ENCODE measurements around the gene ARID4B.

The ARID4B gene

DNA sequence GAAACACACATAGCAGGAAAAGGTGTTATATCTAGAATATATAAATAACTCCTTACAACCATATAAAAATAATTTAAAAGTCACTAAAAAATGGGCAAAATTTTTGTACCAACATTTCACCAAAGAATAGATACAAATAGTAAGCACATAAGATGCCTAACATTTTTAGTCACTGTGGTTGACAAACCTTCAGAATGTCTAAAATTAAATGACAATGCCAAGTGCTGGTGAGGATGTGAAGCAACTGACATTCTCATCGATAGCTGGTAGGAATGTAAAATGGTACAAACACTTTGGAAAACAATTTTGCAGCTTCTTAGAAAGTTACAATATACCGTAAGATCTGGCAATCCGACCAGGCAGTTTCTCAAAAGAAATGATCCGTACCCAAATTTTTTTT, 185.0 kb downstream of the ARID4B start:
- TF ChIP-seq EZH2phosphoT487 (conservative IDR thresholded peaks at IDR 0.05; ENCODE audit: low read length): no peak
- TF ChIP-seq, protein P1, sequence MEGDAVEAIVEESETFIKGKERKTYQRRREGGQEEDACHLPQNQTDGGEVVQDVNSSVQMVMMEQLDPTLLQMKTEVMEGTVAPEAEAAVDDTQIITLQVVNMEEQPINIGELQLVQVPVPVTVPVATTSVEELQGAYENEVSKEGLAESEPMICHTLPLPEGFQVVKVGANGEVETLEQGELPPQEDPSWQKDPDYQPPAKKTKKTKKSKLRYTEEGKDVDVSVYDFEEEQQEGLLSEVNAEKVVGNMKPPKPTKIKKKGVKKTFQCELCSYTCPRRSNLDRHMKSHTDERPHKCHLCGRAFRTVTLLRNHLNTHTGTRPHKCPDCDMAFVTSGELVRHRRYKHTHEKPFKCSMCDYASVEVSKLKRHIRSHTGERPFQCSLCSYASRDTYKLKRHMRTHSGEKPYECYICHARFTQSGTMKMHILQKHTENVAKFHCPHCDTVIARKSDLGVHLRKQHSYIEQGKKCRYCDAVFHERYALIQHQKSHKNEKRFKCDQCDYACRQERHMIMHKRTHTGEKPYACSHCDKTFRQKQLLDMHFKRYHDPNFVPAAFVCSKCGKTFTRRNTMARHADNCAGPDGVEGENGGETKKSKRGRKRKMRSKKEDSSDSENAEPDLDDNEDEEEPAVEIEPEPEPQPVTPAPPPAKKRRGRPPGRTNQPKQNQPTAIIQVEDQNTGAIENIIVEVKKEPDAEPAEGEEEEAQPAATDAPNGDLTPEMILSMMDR (IDR thresholded peaks at IDR 0.05; ENCODE audit: insufficient read depth, low read length, poor library complexity, severe bottlenecking): no peak
- H3F3A ChIP-seq (ENCODE audit: insufficient read depth): peaks cover under 1% of the 10 kb centered on the region; the same call in 1 of the 2 replicates
- H3K9me3 ChIP-seq (ENCODE audit: insufficient read depth, low read length): no peaks in the 10 kb centered on the region
- H3K9me2 ChIP-seq (replicated peaks; ENCODE audit: insufficient read depth, low read length): no peaks in the 10 kb centered on the region
- no peak overlapping the region for H3K27ac ChIP-seq (ENCODE audit: low read depth, low read length)
- no peak overlapping the region for H3K9ac ChIP-seq (ENCODE audit: low read length)
- H3K27me3 ChIP-seq (ENCODE audit: low read length): no peaks in the 10 kb centered on the region
- H3K36me3 ChIP-seq (ENCODE audit: low read length): peaks cover 32% of the 10 kb centered on the region; the same call in 1 of the 2 replicates
- no peaks in the 10 kb centered on the region for H4K20me1 ChIP-seq (ENCODE audit: low read depth, low read length)
- no peak overlapping the region for H3K4me2 ChIP-seq (ENCODE audit: low read depth, low read length, poor library complexity, severe bottlenecking)
- H3K4me3 ChIP-seq (ENCODE audit: insufficient read depth, low read length, poor library complexity, severe bottlenecking): no peak overlapping the region
- H2AFZ ChIP-seq (ENCODE audit: low read depth, low read length, severe bottlenecking): no peak overlapping the region
- peaks cover 29% of the 10 kb centered on the region; the same call in 1 of the 2 replicates for H3K79me2 ChIP-seq (ENCODE audit: insufficient read depth, low read length)

DNA sequence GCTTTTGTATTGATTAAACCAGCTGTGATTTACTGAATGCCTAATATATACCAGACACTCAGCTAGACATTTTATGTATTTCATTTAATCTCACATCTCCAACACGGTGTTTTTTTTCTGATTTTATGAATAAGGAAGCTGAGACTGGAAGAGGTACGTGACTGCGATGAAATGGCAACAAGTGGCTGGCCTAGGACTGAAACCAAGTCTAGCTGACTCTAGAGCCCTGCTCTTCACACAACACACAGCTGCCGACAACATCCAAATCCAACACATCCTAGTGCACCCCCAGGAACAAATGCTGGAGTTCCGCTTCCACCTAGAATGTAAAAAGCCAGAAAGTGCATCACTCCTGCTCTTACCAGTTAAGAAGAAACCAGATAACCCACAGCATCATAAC, 188.7 kb downstream of the ARID4B start:
- Histone ChIP-seq H3F3A (ENCODE audit: insufficient read depth) (no peaks in the 10 kb centered on the region), H3K9ac (ENCODE audit: low read length) (no peak overlapping the region), H2AFZ (ENCODE audit: low read depth, low read length, severe bottlenecking) (no peak overlapping the region), H3K4me3 (ENCODE audit: insufficient read depth, low read length, poor library complexity, severe bottlenecking) (no peak overlapping the region), H3K27me3 (ENCODE audit: low read length) (no peaks in the 10 kb centered on the region), H3K4me2 (ENCODE audit: low read depth, low read length, poor library complexity, severe bottlenecking) (no peak overlapping the region), H3K27ac (ENCODE audit: low read depth, low read length) (no peak overlapping the region), H3K9me3 (ENCODE audit: insufficient read depth, low read length) (no peaks in the 10 kb centered on the region), H3K79me2 (ENCODE audit: insufficient read depth, low read length) (peaks cover 19% of the 10 kb centered on the region; the same call in 1 of the 2 replicates), H3K36me3 (ENCODE audit: low read length) (peaks cover 38% of the 10 kb centered on the region; the same call in 1 of the 2 replicates), H4K20me1 (ENCODE audit: low read depth, low read length) (no peaks in the 10 kb centered on the region), H3K9me2 (replicated peaks; ENCODE audit: insufficient read depth, low read length) (no peaks in the 10 kb centered on the region)
- TF ChIP-seq, protein P1 (IDR thresholded peaks at IDR 0.05; ENCODE audit: insufficient read depth, low read length, poor library complexity, severe bottlenecking): no peak
- TF ChIP-seq EZH2phosphoT487 (conservative IDR thresholded peaks at IDR 0.05; ENCODE audit: low read length): no peak

DNA sequence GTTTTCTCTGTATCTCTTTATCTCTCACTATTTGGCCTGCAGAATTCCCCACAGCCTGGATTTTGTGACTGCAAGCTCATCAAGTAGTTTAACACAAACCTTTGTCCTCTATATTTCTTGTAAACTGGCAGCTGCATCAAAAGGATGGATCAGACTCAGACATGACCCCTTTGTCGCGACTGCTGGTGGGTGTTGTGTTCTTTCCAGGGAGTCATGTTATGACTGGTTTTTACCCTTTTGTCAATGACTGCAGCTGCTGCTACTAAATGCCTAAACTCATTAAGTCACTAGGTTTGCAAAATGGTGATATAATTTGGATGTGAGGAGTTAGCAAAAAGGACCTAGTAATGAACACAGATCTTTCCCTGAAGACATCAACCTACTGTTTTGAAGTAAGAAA, 189.2 kb downstream of the ARID4B start:
- no peaks in the 10 kb centered on the region for H3K9me3 ChIP-seq (ENCODE audit: insufficient read depth, low read length)
- no peak overlapping the region for H3K27ac ChIP-seq (ENCODE audit: low read depth, low read length)
- H3K4me2 ChIP-seq (ENCODE audit: low read depth, low read length, poor library complexity, severe bottlenecking): no peak overlapping the region
- peaks cover 34% of the 10 kb centered on the region; the same call in 1 of the 2 replicates for H3K36me3 ChIP-seq (ENCODE audit: low read length)
- H4K20me1 ChIP-seq (ENCODE audit: low read depth, low read length): no peaks in the 10 kb centered on the region
- no peak overlapping the region for H3K9ac ChIP-seq (ENCODE audit: low read length)
- H2AFZ ChIP-seq (ENCODE audit: low read depth, low read length, severe bottlenecking): no peak overlapping the region
- no peaks in the 10 kb centered on the region for H3K27me3 ChIP-seq (ENCODE audit: low read length)
- H3K9me2 ChIP-seq (replicated peaks; ENCODE audit: insufficient read depth, low read length): no peaks in the 10 kb centered on the region
- H3K4me3 ChIP-seq (ENCODE audit: insufficient read depth, low read length, poor library complexity, severe bottlenecking): no peak overlapping the region
- no peaks in the 10 kb centered on the region for H3F3A ChIP-seq (ENCODE audit: insufficient read depth)
- H3K79me2 ChIP-seq (ENCODE audit: insufficient read depth, low read length): peaks cover 14% of the 10 kb centered on the region; the same call in 1 of the 2 replicates
- TF ChIP-seq, protein P1 (IDR thresholded peaks at IDR 0.05; ENCODE audit: insufficient read depth, low read length, poor library complexity, severe bottlenecking): no peak
- no peak for TF ChIP-seq EZH2phosphoT487 (conservative IDR thresholded peaks at IDR 0.05; ENCODE audit: low read length)
